HG02642 (cell line): ENCODE data around the gene CTNNA2.
"Not testable (repeated sequence)": the region's sequence is repeated elsewhere in the genome, so short reads cannot be mapped to it uniquely, and the experiment has no call there.

Experiments used
- ATAC-seq: cut with Tn5 transposase; IDR thresholded peaks from one replicate; pipeline ENCODE4 v1.9.1; 2021; ENCODE audit warnings: mild to moderate bottlenecking; ENCODE audit not compliant: unreplicated experiment, poor library complexity

CTNNA2 gene

GRCh38 chr2:80120866-80121265 is 608.0 kb downstream of the CTNNA2 start:
- ATAC-seq = no peak

GRCh38 chr2:80122675-80123074 is 609.8 kb downstream of the CTNNA2 start:
- no peak for ATAC-seq

- no peak for ATAC-seq
These were observed 613.8 kb downstream of the CTNNA2 start for GRCh38 chr2:80126596-80127189.

DNA sequence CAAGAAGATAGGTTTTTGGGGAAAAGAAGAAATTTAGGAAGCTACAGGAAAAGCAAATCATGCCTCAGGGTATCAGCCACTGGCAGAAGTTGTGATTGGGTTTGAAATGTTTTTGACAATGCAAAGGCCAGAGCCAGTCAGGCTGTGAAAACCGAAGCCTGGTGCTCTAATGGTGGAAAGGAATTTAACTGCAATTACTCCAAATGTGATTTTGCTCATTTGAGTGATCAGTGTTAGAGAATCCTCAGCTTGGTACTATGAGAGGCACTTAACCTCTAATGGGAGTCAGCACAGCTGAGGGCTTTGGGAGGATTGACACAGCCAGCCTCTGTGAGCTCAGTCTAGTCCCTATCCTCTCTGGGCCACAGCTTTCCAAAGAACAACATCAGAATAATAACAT is 615.2 kb downstream of the CTNNA2 start:
- no peak for ATAC-seq

GRCh38 chr2:80132281-80132680 is 619.4 kb downstream of the CTNNA2 start:
- no peak for ATAC-seq

- no peak for ATAC-seq
These were observed 622.1 kb downstream of the CTNNA2 start for GRCh38 chr2:80135001-80135400.

- ATAC-seq = no peak
These were observed 623.5 kb downstream of the CTNNA2 start for GRCh38 chr2:80136338-80136737.

DNA sequence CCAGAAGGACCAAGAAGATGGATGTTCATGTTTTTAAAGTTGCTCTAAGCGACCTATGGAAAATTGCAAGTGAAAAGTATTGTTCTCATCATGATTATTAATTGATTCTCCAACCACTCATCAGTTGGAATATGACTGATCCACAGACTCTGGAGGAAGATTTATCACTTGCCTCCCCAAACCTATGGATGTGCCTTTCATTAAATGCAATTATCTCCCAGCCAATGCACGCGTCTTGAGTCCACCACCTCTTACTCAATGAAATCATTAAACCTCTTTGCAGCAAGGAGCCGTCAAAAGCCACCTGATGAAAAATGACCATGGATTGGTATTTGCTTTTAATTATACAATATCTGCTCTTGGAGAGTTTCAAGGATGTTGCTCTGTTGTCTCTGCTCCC is 626.1 kb downstream of the CTNNA2 start:
- ATAC-seq = no peak

GRCh38 chr2:80141007-80141726 is 628.3 kb downstream of the CTNNA2 start:
- ATAC-seq = no peak

DNA sequence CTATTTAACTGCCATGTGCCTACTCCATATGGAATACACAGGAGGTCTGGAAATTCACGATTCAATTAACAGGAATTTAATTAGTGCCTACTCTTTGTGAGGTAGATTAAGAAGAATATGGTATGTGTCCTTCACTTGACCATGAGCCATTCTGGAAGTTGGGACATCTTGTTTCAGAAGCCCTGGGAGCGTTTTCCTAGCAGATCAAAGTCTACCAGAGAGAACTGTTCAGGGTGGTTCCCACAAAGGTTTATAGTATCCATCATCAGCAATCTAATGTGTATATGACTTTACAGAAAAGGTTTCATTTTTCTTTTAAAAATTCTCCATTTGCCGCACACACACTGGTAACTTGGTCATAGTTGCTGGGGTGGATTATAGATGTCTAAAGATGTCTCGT is 632.6 kb downstream of the CTNNA2 start:
- no peak for ATAC-seq

DNA sequence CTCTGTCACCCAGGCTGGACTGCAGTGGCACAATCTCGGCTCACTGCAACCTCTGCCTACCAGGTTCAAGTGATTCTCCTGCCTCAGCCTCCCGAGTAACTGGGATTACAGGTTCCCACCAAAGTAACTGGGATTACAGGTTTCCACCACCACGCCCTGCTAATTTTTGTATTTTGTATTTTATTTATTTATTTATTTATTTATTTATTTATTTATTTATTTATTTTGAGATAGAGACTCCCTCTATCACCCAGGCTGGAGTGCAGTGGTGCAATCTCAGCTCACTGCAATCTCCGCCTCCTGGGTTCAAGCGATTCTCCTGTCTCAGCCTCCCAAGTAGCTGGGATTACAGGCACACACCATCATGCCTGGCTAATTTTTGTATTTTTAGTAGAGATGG is 633.9 kb downstream of the CTNNA2 start:
- ATAC-seq = not testable (repeated sequence)

DNA sequence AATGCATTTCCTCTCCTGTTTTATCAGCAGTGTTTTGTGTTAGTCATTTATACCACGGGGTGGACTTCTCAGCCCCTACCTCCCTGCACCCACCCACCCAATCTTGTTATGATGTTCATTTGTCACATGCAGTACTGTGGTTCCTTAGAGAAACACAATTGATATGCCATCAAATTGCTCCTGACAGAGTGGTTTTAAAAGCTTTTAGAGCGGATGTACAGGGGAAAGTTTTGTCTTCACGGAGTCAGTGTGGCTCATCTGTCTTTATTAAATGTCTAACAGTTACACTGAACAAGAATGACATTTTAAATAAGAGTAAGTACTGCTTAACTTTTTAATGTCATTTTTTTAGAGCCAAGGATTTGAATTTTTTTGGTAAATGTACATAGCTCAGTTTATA is 634.8 kb downstream of the CTNNA2 start:
- ATAC-seq = no peak

DNA sequence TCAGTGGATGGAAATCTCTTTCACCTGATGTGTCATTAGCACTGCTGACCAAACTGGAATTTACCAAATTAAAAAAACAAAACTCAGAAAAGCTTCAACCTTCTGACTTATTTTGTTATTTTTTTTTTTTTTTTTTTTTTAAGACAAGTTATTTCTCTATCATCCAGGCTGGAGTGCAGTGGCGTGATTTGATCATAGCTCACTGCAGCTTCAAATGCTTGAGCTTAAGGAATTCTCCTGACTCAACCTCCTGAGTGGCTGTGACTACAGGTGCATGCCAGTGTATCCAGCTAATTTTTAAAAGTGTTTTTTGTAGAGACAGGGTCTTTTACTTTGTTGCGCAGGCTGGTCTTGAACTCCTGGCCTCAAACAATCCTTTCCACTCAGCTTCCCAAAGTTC is 636.1 kb downstream of the CTNNA2 start:
- no peak for ATAC-seq

DNA sequence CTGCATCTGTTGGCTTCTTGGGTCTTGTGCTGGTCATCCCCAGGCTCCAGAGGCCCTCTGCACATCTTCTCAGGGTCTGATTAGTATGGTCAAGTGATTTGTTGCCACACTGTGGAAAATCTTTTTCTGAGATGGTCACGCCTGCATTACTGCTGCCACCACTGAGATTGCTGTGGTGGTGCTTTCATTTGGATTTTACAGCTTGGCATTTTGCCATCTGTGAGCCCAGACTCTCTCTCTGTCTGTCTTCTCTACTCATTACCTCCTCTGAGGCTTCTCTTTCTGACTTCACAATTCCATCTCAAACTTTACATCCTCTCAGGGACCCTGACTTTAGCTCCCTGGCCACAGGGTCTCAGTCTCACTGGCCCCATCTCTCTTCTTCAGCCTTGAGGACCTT is 637.1 kb downstream of the CTNNA2 start:
- ATAC-seq = no peak

GRCh38 chr2:80151248-80151647 is 638.4 kb downstream of the CTNNA2 start:
- ATAC-seq = no peak

DNA sequence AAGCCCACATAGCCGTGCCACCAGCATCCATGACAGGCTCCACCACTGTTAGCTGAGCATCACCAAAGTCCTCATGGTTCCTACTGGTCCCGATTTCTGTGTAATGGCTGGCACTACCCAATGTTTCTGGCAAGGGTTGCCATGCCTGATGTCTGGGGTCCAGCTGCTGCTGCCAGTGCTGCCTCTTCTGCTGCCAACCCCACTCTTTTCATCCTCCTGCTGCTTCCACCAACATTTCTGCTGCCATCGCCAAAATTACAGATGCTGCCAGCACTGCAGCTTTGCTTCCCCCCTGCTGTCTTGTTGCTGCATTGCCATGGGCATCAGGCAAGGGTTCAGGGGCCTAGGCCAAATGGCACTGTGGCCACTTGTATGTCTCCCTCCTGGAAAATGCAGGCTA is 638.8 kb downstream of the CTNNA2 start:
- no peak for ATAC-seq

- ATAC-seq = no peak
These were observed 640.3 kb downstream of the CTNNA2 start for GRCh38 chr2:80153151-80153550.

GRCh38 chr2:80153768-80154167 is 640.9 kb downstream of the CTNNA2 start:
- no peak for ATAC-seq

- no peak for ATAC-seq
These were observed 641.5 kb downstream of the CTNNA2 start for GRCh38 chr2:80154231-80154915.

DNA sequence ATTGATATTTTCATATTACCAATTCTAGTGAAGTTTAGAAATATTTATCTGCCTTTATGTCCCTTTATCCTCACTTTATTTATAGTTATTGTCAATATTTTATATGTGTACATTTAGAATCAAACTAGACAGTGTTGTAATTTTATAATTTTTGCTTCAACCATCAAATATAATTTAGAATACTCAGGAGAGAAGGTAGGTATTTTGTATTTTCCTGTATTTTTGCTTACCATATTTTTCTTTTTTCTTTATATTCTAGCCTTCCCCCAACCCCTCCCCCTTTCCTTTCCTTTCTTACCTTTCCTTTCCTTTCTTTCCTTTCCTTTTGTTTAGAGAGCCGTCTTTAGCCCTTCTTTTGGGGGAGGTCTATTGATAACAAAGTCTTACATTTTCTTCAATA is 651.5 kb downstream of the CTNNA2 start:
- no peak for ATAC-seq

DNA sequence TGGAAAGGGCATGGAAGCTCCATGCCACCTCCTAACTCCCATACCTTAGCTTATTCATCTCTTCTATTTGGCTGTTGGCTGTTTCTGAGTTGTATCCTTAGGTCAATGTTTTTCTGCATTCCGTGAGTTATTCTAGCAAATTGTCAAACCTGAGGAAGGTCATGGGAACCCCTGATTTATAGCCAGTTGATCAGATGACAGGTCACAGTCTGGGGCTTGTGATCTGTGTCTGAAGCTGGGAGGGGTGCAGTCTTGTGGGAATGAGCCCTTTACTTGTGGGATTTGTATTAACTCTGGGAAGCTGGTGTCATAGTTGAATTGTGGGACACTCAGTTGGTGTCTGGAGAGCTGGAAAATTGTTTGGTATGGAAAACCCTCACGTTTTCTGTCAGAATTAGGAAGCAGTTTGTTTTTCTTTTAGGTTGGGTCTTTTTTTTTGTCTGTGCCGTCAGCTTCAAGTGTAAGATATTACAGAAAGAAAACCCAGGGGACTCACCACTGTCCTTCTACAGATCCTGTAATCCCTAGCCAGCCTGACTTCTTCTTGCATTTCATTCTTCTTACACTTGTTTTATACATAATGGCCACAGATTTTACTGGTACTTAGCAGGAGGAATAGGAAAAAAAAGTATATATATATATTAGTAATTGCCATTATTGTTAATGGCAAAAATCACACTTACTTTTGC is 653.8 kb downstream of the CTNNA2 start:
- no peak for ATAC-seq
